Urinary bladder (tissue), 4 donors: ENCODE results near the gene FDX2. TPM values are rescaled to one million over a fixed set of nuclear protein-coding genes. Genes with fewer than 3 reads are reported as not detected.
"Not testable (repeated sequence)": the region's sequence is repeated elsewhere in the genome, so short reads cannot be mapped to it uniquely, and the experiment has no call there.

Experiments
- DNase-seq: peaks from one replicate; pipeline ENCODE4 v3.0.0-alpha.2; 2015; ENCODE audit errors: extremely low spot score
- H3K27ac ChIP-seq: one replicate; pipeline ENCODE4 v1.5.1; 2013; ENCODE audit warnings: low read depth, mild to moderate bottlenecking, moderate library complexity
- H3K36me3 ChIP-seq: one replicate; pipeline ENCODE4 v1.6.1; 2013; ENCODE audit warnings: mild to moderate bottlenecking, moderate library complexity; ENCODE audit not compliant: insufficient read depth
- H3K4me1 ChIP-seq: one replicate; pipeline ENCODE4 v1.6.1; 2013; ENCODE audit warnings: mild to moderate bottlenecking, moderate library complexity; ENCODE audit not compliant: insufficient read depth
- H3K4me3 ChIP-seq: one replicate; pipeline ENCODE4 v1.5.1; 2013; ENCODE audit warnings: low read depth, low read length
- WGBS: extraction: QIAGEN DNeasy Blood & Tissue Kit; methylation state at CpG from one replicate; pipeline ENCODE4 v1.1.7; 2013; 5-methylcytosine and 5-hydroxymethylcytosine counted together
- polyA plus RNA-seq: library from polyadenylated mRNA; stranded (reverse); fragments of 200-250 nt; gene quantifications from one replicate; pipeline ENCODE4 v1.2.3, GENCODE V29; 2013
- total RNA-seq: library from RNA; depleted of rRNA; stranded (reverse); fragments of >200 nt; gene quantifications from one replicate; pipeline ENCODE4 v1.2.3, GENCODE V29; 2014
- donor health status: healthy with polysubstance abuse.
- donor health status: healthy.

FDX2 gene
- total and polyA plus RNA-seq, 2 donors: 5.7 to 22.0 TPM

- WGBS: 60% methylated on average over 14 of the region's 14 CpGs
- DNase-seq: no peak
- Histone ChIP-seq H3K27ac (no peak within 1 kb of the TSS), H3K36me3 (no peaks in the 10 kb centered on the region), H3K4me1 (no peaks in the 10 kb centered on the region), H3K4me3 (peak within 1 kb of the TSS; percentile 1)
Observed at GRCh38 chr19:10339380-10339960, 23.7 kb upstream of the FDX2 start, which contains the start of gene ICAM3. Gene ICAM3, minus strand, starts transcription at chr19:10339624. Its CDS starts 10 bp downstream, at chr19:10339614.

- WGBS: 78% methylated on average over 6 of the region's 6 CpGs
- no peaks in the 10 kb centered on the region for H3K4me1 ChIP-seq
- H3K27ac ChIP-seq: no peak overlapping the region
- H3K4me3 ChIP-seq: peak overlapping the region; percentile 1
- no peak for DNase-seq
- no peaks in the 10 kb centered on the region for H3K36me3 ChIP-seq
Observed at GRCh38 chr19:10338940-10339339, 23.1 kb upstream of the FDX2 start.

- WGBS: 92% methylated on average over 9 of the region's 9 CpGs
- not testable (repeated sequence) for H3K36me3 ChIP-seq, H3K27ac ChIP-seq, DNase-seq, H3K4me3 ChIP-seq, H3K4me1 ChIP-seq
Observed at GRCh38 chr19:10336725-10337124, 20.9 kb upstream of the FDX2 start.

- Histone ChIP-seq H3K4me1 (no peaks in the 10 kb centered on the region), H3K36me3 (no peaks in the 10 kb centered on the region), H3K4me3 (no peak overlapping the region), H3K27ac (no peak overlapping the region)
- WGBS: 57% methylated on average over 26 of the region's 26 CpGs
- no peak for DNase-seq
Observed at GRCh38 chr19:10335352-10335985, 19.7 kb upstream of the FDX2 start.

- Histone ChIP-seq H3K36me3 (no peaks in the 10 kb centered on the region), H3K4me1 (no peaks in the 10 kb centered on the region), H3K27ac (no peak overlapping the region), H3K4me3 (peak overlapping the region; percentile 49)
- WGBS: 12% methylated on average over 59 of the region's 59 CpGs
- peak; percentile 73 for DNase-seq
Observed at GRCh38 chr19:10334588-10335351, 19.0 kb upstream of the FDX2 start.

- Histone ChIP-seq H3K4me1 (no peaks in the 10 kb centered on the region), H3K4me3 (peak overlapping the region; percentile 49), H3K27ac (no peak overlapping the region), H3K36me3 (no peaks in the 10 kb centered on the region)
- no peak for DNase-seq
- WGBS: 7% methylated on average over 44 of the region's 44 CpGs
Observed at GRCh38 chr19:10333758-10334587, 18.2 kb upstream of the FDX2 start.

- Histone ChIP-seq H3K4me1 (no peaks in the 10 kb centered on the region), H3K36me3 (no peaks in the 10 kb centered on the region), H3K4me3 (peak within 1 kb of the TSS; percentile 67), H3K27ac (peak within 1 kb of the TSS; percentile 82)
- WGBS: under 1% methylated on average over 82 of the region's 82 CpGs
- peak; percentile 91 for DNase-seq
Observed at GRCh38 chr19:10332965-10333757, 17.3 kb upstream of the FDX2 start, which contains the start of gene RAVER1. Gene RAVER1, minus strand, starts transcription at chr19:10333529. Its CDS starts 22 bp downstream, at chr19:10333507.

- WGBS: 31% methylated on average over 18 of the region's 18 CpGs
- Histone ChIP-seq H3K4me1 (no peaks in the 10 kb centered on the region), H3K36me3 (no peaks in the 10 kb centered on the region), H3K4me3 (peak overlapping the region; percentile 67), H3K27ac (no peak overlapping the region)
- DNase-seq: no peak
Observed at GRCh38 chr19:10332158-10332964, 16.5 kb upstream of the FDX2 start.

- no peaks in the 10 kb centered on the region for H3K36me3 ChIP-seq
- 94% methylated on average over 13 of the region's 13 CpGs for WGBS
Observed at GRCh38 chr19:10329555-10329954, 13.7 kb upstream of the FDX2 start.

GRCh38 chr19:10328558-10329429, 13.0 kb upstream of the FDX2 start:
- Histone ChIP-seq H3K4me3 (no peak overlapping the region), H3K36me3 (no peaks in the 10 kb centered on the region), H3K4me1 (no peaks in the 10 kb centered on the region), H3K27ac (no peak overlapping the region)
- WGBS: 95% methylated on average over 41 of the region's 41 CpGs
- DNase-seq: no peak

More at GRCh38 chr19:10329555-10329954, 13.7 kb upstream of the FDX2 start:
- no peak for DNase-seq
- Histone ChIP-seq H3K27ac (no peak overlapping the region), H3K4me3 (no peak overlapping the region), H3K4me1 (no peaks in the 10 kb centered on the region)

- no peak overlapping the region for H3K27ac ChIP-seq
- H3K4me3 ChIP-seq: no peak overlapping the region
- no peaks in the 10 kb centered on the region for H3K4me1 ChIP-seq
- H3K36me3 ChIP-seq: no peaks in the 10 kb centered on the region
- 87% methylated on average over 7 of the region's 7 CpGs for WGBS
- DNase-seq: no peak
Observed at GRCh38 chr19:10327793-10328192, 12.0 kb upstream of the FDX2 start.
